ENCODE results near the gene NIN. TPM values are rescaled to one million over a fixed set of nuclear protein-coding genes. Genes with fewer than 3 reads are reported as not detected.

NIN gene
- total and polyA plus RNA-seq, 4 donors: 1.7 to 11.1 (median 4.0) TPM

DNA sequence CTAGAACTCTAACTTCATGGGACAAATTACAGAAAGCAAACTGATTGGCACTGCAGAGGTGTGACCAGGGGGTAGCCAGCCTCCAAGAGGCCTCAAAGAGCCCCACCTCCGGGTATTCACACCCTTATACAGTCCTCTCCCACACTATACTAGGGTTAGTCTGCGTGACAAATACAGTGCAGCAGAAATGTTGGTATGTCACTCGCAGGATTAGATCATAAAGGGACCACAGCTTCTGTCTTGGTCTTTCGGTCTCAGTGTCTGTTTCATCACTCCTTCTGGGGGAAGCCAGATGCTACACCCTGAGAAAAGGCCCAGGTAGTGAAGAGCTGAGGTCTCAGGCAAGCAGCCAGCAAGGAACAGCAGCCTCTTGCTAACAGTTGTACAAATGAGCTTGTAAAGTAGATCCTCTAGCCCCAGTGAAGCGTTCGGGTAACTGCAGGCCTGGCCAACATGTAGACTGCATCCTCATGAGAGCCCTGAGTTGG, 94.0 kb downstream of the NIN start:
- Histone ChIP-seq H3K4me1 (ENCODE audit: control insufficient read depth in 4 of 4, insufficient read depth in 4 of 4, low read length in 3 of 4) (no peaks in the 10 kb centered on the region), H3K27ac (ENCODE audit: low read depth in 1 of 2, low read length in 2 of 2) (no peak overlapping the region)
- WGBS: 88% methylated on average over 6 of the region's 6 CpGs

DNA sequence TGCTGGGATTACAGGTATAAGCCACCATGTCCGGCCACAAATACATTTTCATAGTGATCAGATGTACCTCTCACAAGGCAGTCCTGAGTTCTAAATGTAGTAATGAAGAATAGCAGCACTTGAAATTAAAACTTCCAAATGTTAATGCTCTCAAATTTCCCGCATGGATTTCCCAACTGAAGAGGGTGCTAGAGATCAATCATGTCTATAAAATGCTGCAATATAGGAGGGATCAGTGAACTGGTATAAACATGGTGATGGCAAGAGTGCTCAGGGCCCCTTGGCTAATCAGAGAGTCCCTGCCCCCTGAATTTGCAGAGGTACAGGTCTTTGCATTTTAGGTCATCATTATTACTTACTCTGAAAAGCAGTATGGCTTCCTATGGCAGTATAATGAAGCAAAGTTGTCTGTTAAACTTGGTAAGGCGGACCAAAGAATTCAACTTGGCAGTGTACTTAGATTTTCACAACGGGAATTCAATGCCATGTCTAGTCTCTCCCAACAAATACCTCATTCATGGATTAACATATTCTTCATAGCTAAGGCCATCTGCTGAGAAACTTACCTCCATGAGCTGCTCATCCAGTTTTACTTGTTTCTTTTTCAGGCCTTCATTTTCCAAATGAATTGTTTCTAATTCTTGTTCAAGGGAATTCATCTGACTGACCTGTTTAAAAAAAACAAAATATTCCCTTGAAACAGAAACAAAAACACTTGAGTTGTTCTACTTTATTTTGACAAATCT, 95.8 kb downstream of the NIN start:
- H3K27ac ChIP-seq (ENCODE audit: low read depth in 1 of 2, low read length in 2 of 2): no peak overlapping the region
- no peaks in the 10 kb centered on the region for H3K4me1 ChIP-seq (ENCODE audit: control insufficient read depth in 4 of 4, insufficient read depth in 4 of 4, low read length in 3 of 4)
- TF ChIP-seq, protein P1, sequence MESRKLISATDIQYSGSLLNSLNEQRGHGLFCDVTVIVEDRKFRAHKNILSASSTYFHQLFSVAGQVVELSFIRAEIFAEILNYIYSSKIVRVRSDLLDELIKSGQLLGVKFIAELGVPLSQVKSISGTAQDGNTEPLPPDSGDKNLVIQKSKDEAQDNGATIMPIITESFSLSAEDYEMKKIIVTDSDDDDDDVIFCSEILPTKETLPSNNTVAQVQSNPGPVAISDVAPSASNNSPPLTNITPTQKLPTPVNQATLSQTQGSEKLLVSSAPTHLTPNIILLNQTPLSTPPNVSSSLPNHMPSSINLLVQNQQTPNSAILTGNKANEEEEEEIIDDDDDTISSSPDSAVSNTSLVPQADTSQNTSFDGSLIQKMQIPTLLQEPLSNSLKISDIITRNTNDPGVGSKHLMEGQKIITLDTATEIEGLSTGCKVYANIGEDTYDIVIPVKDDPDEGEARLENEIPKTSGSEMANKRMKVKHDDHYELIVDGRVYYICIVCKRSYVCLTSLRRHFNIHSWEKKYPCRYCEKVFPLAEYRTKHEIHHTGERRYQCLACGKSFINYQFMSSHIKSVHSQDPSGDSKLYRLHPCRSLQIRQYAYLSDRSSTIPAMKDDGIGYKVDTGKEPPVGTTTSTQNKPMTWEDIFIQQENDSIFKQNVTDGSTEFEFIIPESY (IDR thresholded peaks at IDR 0.05): no peak
- no peak for TF ChIP-seq HNF4A (conservative IDR thresholded peaks at IDR 0.05)
- no peak for TF ChIP-seq FOXA2 (IDR thresholded peaks at IDR 0.05)
- no peak for TF ChIP-seq RAD21 (IDR thresholded peaks at IDR 0.05)
- no peak for TF ChIP-seq ATF3 (IDR thresholded peaks at IDR 0.05)
- TF ChIP-seq, protein P2, sequence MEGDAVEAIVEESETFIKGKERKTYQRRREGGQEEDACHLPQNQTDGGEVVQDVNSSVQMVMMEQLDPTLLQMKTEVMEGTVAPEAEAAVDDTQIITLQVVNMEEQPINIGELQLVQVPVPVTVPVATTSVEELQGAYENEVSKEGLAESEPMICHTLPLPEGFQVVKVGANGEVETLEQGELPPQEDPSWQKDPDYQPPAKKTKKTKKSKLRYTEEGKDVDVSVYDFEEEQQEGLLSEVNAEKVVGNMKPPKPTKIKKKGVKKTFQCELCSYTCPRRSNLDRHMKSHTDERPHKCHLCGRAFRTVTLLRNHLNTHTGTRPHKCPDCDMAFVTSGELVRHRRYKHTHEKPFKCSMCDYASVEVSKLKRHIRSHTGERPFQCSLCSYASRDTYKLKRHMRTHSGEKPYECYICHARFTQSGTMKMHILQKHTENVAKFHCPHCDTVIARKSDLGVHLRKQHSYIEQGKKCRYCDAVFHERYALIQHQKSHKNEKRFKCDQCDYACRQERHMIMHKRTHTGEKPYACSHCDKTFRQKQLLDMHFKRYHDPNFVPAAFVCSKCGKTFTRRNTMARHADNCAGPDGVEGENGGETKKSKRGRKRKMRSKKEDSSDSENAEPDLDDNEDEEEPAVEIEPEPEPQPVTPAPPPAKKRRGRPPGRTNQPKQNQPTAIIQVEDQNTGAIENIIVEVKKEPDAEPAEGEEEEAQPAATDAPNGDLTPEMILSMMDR (IDR thresholded peaks at IDR 0.05; ENCODE audit: low read depth, low read length, missing input control): no peak
- no peak for TF ChIP-seq TAF1 (conservative IDR thresholded peaks at IDR 0.05)
- TF ChIP-seq YY1 (IDR thresholded peaks at IDR 0.05): no peak
- TF ChIP-seq GABPA (IDR thresholded peaks at IDR 0.05 in 1 of 2, conservative IDR thresholded peaks at IDR 0.05 in 1 of 2): no peak
- H3K36me3 ChIP-seq (ENCODE audit: control insufficient read depth in 4 of 4, insufficient read depth in 3 of 4, low read depth in 1 of 4, low read length in 3 of 4): peaks cover 3 to 25% (median 16%) of the 10 kb centered on the region in 4 donors
- DNase-seq (ENCODE audit: low spot score): no peak
- H3K9me3 ChIP-seq (ENCODE audit: control insufficient read depth in 4 of 4, low read length in 3 of 4): no peaks in the 10 kb centered on the region
- H3K27me3 ChIP-seq (ENCODE audit: control insufficient read depth in 4 of 4, insufficient read depth in 4 of 4, low read length in 3 of 4): no peaks in the 10 kb centered on the region
- H3K4me3 ChIP-seq (ENCODE audit: low read depth in 1 of 3, low read length in 3 of 3): no peak overlapping the region
- H3K9ac ChIP-seq (ENCODE audit: low read depth in 1 of 2, low read length in 2 of 2): no peak overlapping the region
- 79% methylated on average over 4 of the region's 4 CpGs for WGBS

More for the DNA sequence above, 94.0 kb downstream of the NIN start:
- TF ChIP-seq GABPA (IDR thresholded peaks at IDR 0.05 in 1 of 2, conservative IDR thresholded peaks at IDR 0.05 in 1 of 2): no peak
- no peak for TF ChIP-seq SP1 (IDR thresholded peaks at IDR 0.05)
- TF ChIP-seq JUND (IDR thresholded peaks at IDR 0.05): no peak
- TF ChIP-seq FOXA1 (IDR thresholded peaks at IDR 0.05): no peak
- TF ChIP-seq, protein P3, sequence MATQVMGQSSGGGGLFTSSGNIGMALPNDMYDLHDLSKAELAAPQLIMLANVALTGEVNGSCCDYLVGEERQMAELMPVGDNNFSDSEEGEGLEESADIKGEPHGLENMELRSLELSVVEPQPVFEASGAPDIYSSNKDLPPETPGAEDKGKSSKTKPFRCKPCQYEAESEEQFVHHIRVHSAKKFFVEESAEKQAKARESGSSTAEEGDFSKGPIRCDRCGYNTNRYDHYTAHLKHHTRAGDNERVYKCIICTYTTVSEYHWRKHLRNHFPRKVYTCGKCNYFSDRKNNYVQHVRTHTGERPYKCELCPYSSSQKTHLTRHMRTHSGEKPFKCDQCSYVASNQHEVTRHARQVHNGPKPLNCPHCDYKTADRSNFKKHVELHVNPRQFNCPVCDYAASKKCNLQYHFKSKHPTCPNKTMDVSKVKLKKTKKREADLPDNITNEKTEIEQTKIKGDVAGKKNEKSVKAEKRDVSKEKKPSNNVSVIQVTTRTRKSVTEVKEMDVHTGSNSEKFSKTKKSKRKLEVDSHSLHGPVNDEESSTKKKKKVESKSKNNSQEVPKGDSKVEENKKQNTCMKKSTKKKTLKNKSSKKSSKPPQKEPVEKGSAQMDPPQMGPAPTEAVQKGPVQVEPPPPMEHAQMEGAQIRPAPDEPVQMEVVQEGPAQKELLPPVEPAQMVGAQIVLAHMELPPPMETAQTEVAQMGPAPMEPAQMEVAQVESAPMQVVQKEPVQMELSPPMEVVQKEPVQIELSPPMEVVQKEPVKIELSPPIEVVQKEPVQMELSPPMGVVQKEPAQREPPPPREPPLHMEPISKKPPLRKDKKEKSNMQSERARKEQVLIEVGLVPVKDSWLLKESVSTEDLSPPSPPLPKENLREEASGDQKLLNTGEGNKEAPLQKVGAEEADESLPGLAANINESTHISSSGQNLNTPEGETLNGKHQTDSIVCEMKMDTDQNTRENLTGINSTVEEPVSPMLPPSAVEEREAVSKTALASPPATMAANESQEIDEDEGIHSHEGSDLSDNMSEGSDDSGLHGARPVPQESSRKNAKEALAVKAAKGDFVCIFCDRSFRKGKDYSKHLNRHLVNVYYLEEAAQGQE (IDR thresholded peaks at IDR 0.05): no peak
- no peak for TF ChIP-seq TAF1 (conservative IDR thresholded peaks at IDR 0.05)
- TF ChIP-seq MAX (IDR thresholded peaks at IDR 0.05): no peak
- Histone ChIP-seq H3K27me3 (ENCODE audit: control insufficient read depth in 4 of 4, insufficient read depth in 4 of 4, low read length in 3 of 4) (no peaks in the 10 kb centered on the region), H3K9ac (ENCODE audit: low read depth in 1 of 2, low read length in 2 of 2) (no peak overlapping the region), H3K9me3 (ENCODE audit: control insufficient read depth in 4 of 4, low read length in 3 of 4) (no peaks in the 10 kb centered on the region), H3K4me3 (ENCODE audit: low read depth in 1 of 3, low read length in 3 of 3) (no peak overlapping the region), H3K36me3 (ENCODE audit: control insufficient read depth in 4 of 4, insufficient read depth in 3 of 4, low read depth in 1 of 4, low read length in 3 of 4) (peaks cover 0 to 21% (median 17%) of the 10 kb centered on the region in 4 donors)
- DNase-seq (ENCODE audit: low spot score): no peak

Data from liver (tissue), 9 donors.